Activated naive CD8-positive, alpha-beta T cell treated with anti-CD3 and anti-CD28 coated beads, Interleukin-2, amount 50 U/mL, for 16 hours (primary cell): ENCODE data around the gene SLC9A3.

Source experiments
- DNase-seq: peaks from one replicate; pipeline ENCODE4 v3.0.0-alpha.2; 2020; ENCODE audit warnings: low read depth, low spot score

The SLC9A3 gene

GRCh38 chr5:555058-555623 lies 30.9 kb upstream of the SLC9A3 start:
- no peak for DNase-seq

- DNase-seq, result no peak
These were observed 30.2 kb upstream of the SLC9A3 start for GRCh38 chr5:554284-554988.

- no peak for DNase-seq
These were observed 29.6 kb upstream of the SLC9A3 start for GRCh38 chr5:553874-554273.

- DNase-seq, result no peak
These were observed 27.2 kb upstream of the SLC9A3 start for GRCh38 chr5:551406-551805.

- DNase-seq, result no peak
These were observed 25.0 kb upstream of the SLC9A3 start for GRCh38 chr5:549229-549628.

GRCh38 chr5:548256-548655 lies 24.0 kb upstream of the SLC9A3 start:
- DNase-seq, result no peak

DNA sequence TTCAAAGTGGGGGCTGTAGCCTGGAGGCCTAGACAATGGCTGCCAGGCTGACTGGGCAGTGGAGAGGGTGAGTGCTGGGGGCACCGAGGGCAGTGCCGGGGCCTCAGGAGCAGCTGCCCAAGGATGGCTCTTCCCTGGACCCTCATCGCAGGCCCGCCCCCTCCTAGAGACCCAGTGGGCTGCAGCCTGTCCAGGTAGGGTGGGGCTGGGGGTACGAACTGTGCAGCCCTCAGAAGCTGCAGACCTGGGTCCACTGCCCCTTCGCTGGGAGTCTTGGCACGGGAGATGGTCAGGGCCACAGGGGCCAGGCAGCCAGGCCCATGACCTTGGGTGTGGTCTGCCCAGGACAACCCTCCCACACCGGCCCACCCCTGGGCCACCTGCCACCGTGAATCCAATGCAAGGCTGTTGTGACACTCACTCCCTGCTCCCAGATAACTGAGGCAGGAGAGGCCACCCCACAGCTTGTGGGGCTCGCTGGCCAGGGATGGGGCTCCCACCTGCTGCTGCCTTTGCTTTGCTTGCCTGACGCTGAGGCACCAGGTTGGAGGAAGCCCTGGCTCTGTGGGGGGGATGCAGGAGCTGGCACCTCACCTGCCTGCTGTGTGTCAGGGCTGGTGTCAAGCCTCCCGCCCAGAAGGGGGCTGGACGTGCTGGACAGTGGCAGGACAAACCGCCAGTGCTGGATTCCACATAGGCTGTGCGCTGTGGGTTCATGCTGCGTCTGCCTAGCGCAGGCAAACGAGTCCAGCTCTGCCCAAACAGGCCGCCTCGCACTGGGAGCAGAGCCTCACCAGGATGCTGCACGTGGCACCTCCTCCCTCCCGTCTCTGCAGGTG lies 23.1 kb upstream of the SLC9A3 start:
- DNase-seq, result no peak

DNA sequence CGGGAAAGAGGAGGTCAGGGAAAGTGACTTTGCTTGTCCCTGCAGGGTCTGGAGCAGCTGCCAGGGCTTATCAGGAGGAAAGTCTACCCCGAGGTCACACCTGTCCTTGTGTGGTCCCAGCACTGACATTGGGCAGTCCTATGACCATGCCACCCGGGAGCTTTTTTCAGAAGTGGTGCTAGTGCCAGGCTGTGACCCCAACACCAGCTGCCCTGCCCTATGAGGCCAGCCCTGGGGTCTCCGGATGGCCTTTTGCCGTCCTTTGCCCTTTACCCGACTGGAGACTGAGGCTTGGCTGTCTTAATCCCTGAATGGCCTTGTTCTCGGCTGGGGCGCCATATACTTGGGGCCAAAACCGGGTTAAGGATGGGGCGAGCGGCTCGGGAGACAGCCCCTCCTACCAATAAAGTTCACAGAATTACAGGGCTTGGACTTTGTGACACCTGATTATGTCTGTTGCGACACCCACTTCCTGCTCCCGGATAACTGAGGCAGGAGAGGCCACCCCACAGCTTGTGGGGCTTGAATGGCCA lies 22.2 kb upstream of the SLC9A3 start:
- DNase-seq, result no peak

DNA sequence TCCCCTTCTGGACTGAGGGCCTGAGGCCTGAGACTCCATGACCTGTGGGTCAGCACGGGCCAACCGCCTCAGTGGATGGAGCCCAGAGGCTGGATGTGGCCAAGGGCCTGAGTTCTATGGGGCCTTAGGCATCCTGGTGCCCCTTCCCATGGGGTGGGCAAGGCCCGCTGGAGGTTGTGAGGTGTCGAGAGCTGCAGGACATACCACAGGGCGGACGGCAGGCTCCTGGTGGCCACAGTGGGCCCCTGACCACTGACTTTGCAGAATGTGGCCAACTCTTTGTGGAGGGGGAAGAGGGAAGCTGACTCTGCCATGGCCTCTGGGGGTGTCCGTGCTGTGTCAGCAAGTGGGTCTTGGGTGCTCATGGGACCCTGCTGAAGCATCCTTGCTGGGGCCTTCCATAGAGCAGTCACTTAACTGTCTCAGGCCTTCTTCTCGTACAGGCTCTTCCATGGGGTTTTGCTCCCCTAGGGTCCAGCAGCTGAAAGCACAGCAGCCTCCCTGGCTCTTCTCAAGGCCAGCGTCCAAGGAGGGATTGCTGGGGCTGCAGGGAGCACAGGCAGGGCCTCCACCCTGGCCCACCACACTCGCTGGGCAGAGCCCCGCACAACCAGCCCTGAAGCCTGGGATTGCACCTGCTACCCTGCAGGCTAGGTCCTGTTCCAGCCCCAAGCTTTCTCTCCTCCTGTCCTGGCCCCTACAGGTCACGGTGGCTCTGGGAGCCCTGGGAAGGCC lies 21.6 kb upstream of the SLC9A3 start:
- no peak for DNase-seq

DNA sequence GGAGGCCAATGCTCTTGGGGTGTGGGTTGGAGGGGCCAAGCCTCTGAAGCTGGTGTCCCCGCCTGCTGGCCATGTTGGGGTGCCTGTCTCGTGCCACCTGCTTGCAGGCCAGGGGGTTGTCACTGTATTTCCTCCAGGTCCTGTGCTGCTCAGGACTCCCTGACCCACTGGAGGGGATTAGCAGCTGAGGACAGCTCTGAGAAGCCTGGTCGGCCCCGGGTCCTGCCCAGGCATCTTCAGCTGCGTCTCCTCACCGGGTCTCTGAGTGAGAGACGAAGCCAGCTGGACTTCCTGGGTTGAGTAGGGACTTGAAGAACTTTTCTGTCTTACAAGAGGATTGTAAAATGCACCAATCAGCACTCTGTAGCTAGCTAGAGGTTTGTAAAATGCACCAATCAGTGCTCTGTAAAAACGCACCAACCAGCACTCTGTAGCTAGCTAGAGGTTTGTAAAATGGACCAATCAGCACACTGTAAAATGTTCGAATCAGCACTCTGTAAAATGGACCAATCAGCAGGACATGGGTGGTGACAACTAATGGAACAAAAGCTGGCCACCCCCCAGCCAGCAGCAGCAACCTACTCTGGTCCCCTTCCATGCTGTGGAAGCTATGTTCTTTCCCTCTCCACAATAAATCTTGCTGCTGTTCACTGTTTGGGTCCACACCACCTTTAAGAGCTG lies 20.6 kb upstream of the SLC9A3 start:
- no peak for DNase-seq

DNA sequence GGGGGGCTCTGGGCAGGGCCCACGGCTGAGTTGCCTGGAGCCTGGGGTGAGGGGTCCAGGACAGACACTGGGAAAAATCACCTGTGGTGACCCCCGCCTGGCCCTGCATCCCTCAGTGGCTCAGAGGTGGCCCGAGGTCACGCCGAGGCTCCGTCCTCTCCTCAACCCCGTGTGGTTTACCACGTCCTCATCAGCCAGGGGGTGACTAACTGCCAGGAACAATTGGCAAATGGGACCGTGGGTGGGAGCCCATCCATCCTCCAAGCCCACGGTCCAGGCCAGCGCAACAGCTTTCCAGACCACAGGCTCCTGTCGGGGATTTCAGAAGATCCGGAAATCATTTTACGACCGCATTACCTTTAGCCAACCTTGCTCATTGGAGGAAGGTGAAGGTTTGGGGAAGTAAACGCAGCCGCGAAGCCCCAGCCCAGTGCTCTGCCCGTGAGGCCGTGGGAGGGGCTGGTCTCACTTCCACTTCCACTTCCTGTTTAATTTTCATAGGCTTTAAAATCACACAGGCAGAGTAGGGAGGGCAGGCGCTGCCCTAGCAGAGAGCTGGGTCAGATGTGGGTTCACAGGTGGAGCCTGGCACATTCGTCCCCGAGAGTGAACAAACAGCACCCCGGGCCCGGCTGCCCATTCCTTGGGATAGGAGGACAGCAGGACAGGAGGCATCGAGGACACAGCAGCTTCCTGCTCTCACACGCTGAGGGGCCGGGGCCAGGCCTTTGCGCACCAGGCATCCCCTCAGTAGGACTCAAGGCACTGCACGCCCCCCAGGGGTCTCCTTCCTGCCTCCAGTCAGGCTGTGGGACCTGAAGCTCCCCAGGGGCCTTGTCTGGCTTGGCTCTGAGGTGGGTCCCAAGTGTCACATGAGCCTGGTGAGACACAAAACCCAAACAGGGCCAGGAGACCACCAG lies 19.8 kb upstream of the SLC9A3 start:
- DNase-seq, result no peak

DNA sequence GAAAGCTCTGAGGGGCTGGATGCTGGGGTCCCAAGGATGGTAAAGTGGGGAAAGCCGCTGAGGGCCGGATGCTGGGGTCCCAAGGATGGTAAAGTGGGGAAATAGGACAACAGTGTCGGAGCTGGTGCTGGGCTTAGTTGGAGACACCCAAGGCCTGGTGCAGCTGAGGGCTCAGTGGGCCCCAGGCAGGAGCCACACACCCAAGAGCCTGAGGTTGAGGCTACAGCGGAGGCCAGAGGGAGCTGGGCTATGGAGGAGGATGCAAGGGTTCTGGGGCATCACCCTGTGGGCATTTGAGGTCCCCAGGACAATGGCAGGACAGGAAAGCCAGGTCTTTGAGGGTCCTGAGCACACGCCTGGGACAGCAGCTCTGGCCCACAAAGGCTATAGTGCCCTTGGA lies 19.1 kb upstream of the SLC9A3 start:
- no peak for DNase-seq

- no peak for DNase-seq
These were observed 18.4 kb upstream of the SLC9A3 start for GRCh38 chr5:542319-543311.

- no peak for DNase-seq
These were observed 17.5 kb upstream of the SLC9A3 start for GRCh38 chr5:541539-542318.

- DNase-seq, result no peak
These were observed 16.8 kb upstream of the SLC9A3 start for GRCh38 chr5:540906-541538.

DNA sequence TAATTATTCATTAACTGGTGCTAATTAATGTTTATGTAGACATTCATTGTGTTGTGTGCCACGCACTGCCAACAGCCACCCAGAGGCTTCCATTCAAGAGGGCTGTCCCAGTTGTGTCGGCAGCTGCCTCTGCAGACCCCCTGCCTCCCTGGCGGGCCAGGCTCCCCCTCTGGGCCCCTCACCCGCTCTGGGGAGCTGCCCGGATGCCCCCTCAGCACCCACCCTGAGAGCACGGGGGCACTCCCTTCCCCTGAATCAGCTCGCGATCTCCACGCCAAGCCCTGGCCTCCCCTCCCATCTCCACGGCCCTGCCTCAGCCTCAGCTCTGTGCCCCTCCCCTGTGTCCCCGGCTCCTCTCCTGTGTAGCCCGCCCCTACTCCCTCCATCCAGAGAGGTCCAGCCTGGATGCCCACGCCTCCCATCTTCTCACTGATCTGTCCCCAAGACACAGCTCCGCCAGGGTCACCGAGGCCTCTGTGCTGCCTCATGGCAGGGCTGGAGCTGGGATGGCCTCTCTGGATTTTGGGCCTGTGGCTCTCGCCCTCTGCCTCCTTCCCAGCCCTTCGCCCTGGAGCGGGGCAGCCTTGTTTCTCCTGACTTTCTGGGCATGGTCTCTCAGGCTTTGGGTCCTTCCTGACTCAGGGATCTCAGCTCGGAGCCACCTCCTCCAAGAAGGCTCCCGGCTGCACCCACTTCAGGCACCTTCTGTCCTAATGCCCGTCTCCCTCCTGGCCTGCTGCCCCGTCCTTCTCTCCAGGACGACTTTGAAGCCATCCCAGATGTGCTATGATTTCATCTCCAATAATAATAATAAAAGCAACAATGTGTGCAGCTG lies 16.0 kb upstream of the SLC9A3 start:
- DNase-seq, result no peak
